WTC11 (cell line): Measurements from ENCODE around the gene SRD5A1. TPM values are rescaled to one million over a fixed set of nuclear protein-coding genes. Genes with fewer than 3 reads are reported as not detected.
A peak's percentile ranks its signal among the peaks of the same experiment; 100 is the strongest.

Experiments used
- ATAC-seq: fragments of 200-7000 bp; cut with Tn5 transposase; 2 replicates; pipeline ENCODE4 v1.10.0; 2021; ENCODE audit warnings: mild to moderate bottlenecking, moderate library complexity
- CTCF ChIA-PET: fragments of 300-600 bp; sonication (Branson Sonifier 250); formaldehyde crosslinking; loops from one replicate; lab custom pipeline; 2021; ENCODE audit warnings: antibody characterized with exemption; lab: Charles Lee
- POLR2A ChIA-PET: fragments of 350-600 bp; sonication (Branson Sonifier 250); formaldehyde crosslinking; loops from one replicate; lab custom pipeline; 2021; ENCODE audit warnings: antibody characterized with exemption; lab: Charles Lee
- DNase-seq: peaks from one replicate; pipeline ENCODE4 v3.0.0; 2021; ENCODE audit warnings: low spot score
- H3K27ac Mint-ChIP-seq: 2 replicates; pipeline ENCODE4 v1.8.0; 2021; ENCODE audit warnings: mixed read lengths
- H3K27me3 Mint-ChIP-seq: 2 replicates; pipeline ENCODE4 v1.8.0; 2021; ENCODE audit warnings: low read depth, mild to moderate bottlenecking, moderate library complexity, mixed read lengths
- H3K36me3 Mint-ChIP-seq: 2 replicates; pipeline ENCODE4 v1.8.0; 2021; ENCODE audit warnings: mixed read lengths
- H3K4me1 Mint-ChIP-seq: 2 replicates; pipeline ENCODE4 v1.8.0; 2022; ENCODE audit warnings: mixed read lengths
- H3K4me3 Mint-ChIP-seq: 2 replicates; pipeline ENCODE4 v1.8.0; 2021; ENCODE audit warnings: mild to moderate bottlenecking, moderate library complexity, mixed read lengths
- H3K9me3 Mint-ChIP-seq: 2 replicates; pipeline ENCODE4 v1.8.0; 2021; ENCODE audit warnings: mixed read lengths
- AR ChIP-seq: fragments of 250-450 bp; sonication (Bioruptor Pico); IDR thresholded peaks from 2 replicates; pipeline ENCODE4 v1.9.0; 2021; ENCODE audit warnings: mild to moderate bottlenecking
- ATF1 ChIP-seq: sonication (generic); formaldehyde crosslinking; IDR thresholded peaks from 2 replicates; pipeline ENCODE4 v1.8.1; 2023; ENCODE audit warnings: mild to moderate bottlenecking, moderate library complexity, missing genetic modification reagents
- ELF4 ChIP-seq: sonication (generic); formaldehyde crosslinking; IDR thresholded peaks from 2 replicates; pipeline ENCODE4 v1.8.1; 2022; ENCODE audit warnings: low read depth, mild to moderate bottlenecking, moderate library complexity, missing genetic modification reagents
- ESRRA ChIP-seq: sonication (generic); formaldehyde crosslinking; IDR thresholded peaks from 2 replicates; pipeline ENCODE4 v1.8.1; 2022; ENCODE audit warnings: mild to moderate bottlenecking, missing genetic modification reagents, borderline replicate concordance
- FOXJ3 ChIP-seq: sonication (generic); formaldehyde crosslinking; IDR thresholded peaks from 2 replicates; pipeline ENCODE4 v1.9.0; 2021; ENCODE audit warnings: missing genetic modification reagents, mild to moderate bottlenecking, borderline replicate concordance
- GABPB1 ChIP-seq: sonication (generic); formaldehyde crosslinking; IDR thresholded peaks from 2 replicates; pipeline ENCODE4 v1.8.1; 2023; ENCODE audit warnings: mild to moderate bottlenecking, missing genetic modification reagents
- GTF2I ChIP-seq: fragments of 250-450 bp; sonication (Bioruptor Pico); conservative IDR thresholded peaks from 2 replicates; pipeline ENCODE4 v1.4.0; 2021; ENCODE audit warnings: mild to moderate bottlenecking
- IRF2 ChIP-seq: sonication (generic); formaldehyde crosslinking; IDR thresholded peaks from 2 replicates; pipeline ENCODE4 v1.8.0; 2022; ENCODE audit warnings: low read depth, missing genetic modification reagents, borderline replicate concordance
- MAX ChIP-seq: sonication (generic); formaldehyde crosslinking; IDR thresholded peaks from 2 replicates; pipeline ENCODE4 v1.8.0; 2022; ENCODE audit warnings: mild to moderate bottlenecking, missing genetic modification reagents
- NFATC4 ChIP-seq: fragments of 250-450 bp; sonication (Bioruptor Pico); IDR thresholded peaks from 2 replicates; pipeline ENCODE4 v1.9.0; 2021; ENCODE audit warnings: mild to moderate bottlenecking
- NFE2L1 ChIP-seq: sonication (generic); formaldehyde crosslinking; IDR thresholded peaks from 2 replicates; pipeline ENCODE4 v1.8.1; 2023; ENCODE audit warnings: missing genetic modification reagents
- NFYB ChIP-seq: sonication (generic); formaldehyde crosslinking; conservative IDR thresholded peaks from 2 replicates; pipeline ENCODE4 v1.8.0; 2022; ENCODE audit warnings: low read depth, missing genetic modification reagents
- NR3C1 ChIP-seq: sonication (generic); formaldehyde crosslinking; conservative IDR thresholded peaks from 2 replicates; pipeline ENCODE4 v1.8.1; 2023; ENCODE audit warnings: low read depth, mild to moderate bottlenecking, missing genetic modification reagents
- SOX15 ChIP-seq: fragments of 250-450 bp; sonication (Bioruptor Pico); IDR thresholded peaks from 2 replicates; pipeline ENCODE4 v1.9.0; 2021; ENCODE audit warnings: mild to moderate bottlenecking
- SP1 ChIP-seq: sonication (generic); formaldehyde crosslinking; conservative IDR thresholded peaks from 2 replicates; pipeline ENCODE4 v1.8.1; 2022; ENCODE audit warnings: missing genetic modification reagents
- TEAD4 ChIP-seq: sonication (generic); formaldehyde crosslinking; IDR thresholded peaks from 2 replicates; pipeline ENCODE4 v1.8.0; 2022; ENCODE audit warnings: mild to moderate bottlenecking, missing genetic modification reagents
- ZBTB21 ChIP-seq: sonication (generic); formaldehyde crosslinking; IDR thresholded peaks from 2 replicates; pipeline ENCODE4 v1.8.1; 2023; ENCODE audit warnings: mild to moderate bottlenecking, missing genetic modification reagents, borderline replicate concordance
- ZBTB43 ChIP-seq: sonication (generic); formaldehyde crosslinking; IDR thresholded peaks from 2 replicates; pipeline ENCODE4 v1.8.1; 2023; ENCODE audit warnings: mild to moderate bottlenecking, missing genetic modification reagents
- ZNF138 ChIP-seq: sonication (generic); formaldehyde crosslinking; conservative IDR thresholded peaks from 2 replicates; pipeline ENCODE4 v1.8.1; 2022; ENCODE audit warnings: mild to moderate bottlenecking, moderate library complexity, missing genetic modification reagents
- ZNF263 ChIP-seq: sonication (generic); formaldehyde crosslinking; IDR thresholded peaks from 2 replicates; pipeline ENCODE4 v1.8.1; 2022; ENCODE audit warnings: low read depth, mild to moderate bottlenecking, moderate library complexity, missing genetic modification reagents
- ZNF281 ChIP-seq: sonication (generic); formaldehyde crosslinking; IDR thresholded peaks from 2 replicates; pipeline ENCODE4 v1.8.0; 2023; ENCODE audit warnings: mild to moderate bottlenecking, missing genetic modification reagents
- ZNF425 ChIP-seq: fragments of 250-450 bp; sonication (Bioruptor Pico); conservative IDR thresholded peaks from 2 replicates; pipeline ENCODE4 v1.9.0; 2021; ENCODE audit warnings: mild to moderate bottlenecking
- total RNA-seq: library from RNA; stranded (reverse); gene quantifications from 3 replicates; pipeline ENCODE4 v1.2.3, GENCODE V29; 2021

Gene SRD5A1
- total RNA-seq, 1 experiment from 2014 or later: 36.9 TPM

- TF ChIP-seq ZNF425 (CRISPR knock-in tag) (no peak), NFE2L1 (CRISPR knock-in tag) (no peak), FOXJ3 (CRISPR knock-in tag) (no peak), SOX15 (CRISPR knock-in tag) (no peak), ATF1 (CRISPR knock-in tag) (no peak)
These were observed 39.9 kb upstream of the SRD5A1 start (continued) for GRCh38 chr5:6593148-6594016.

- no peak for DNase-seq
- CTCF ChIA-PET: no interaction called here
- ATAC-seq: no peak
- Mint-ChIP-seq H3K27me3 (no peaks in the 10 kb centered on the region), H3K9me3 (peaks cover 5% of the 10 kb centered on the region), H3K27ac (no peak overlapping the region), H3K4me1 (no peaks in the 10 kb centered on the region; the same call in 1 of the 2 replicates), H3K36me3 (peaks cover 21% of the 10 kb centered on the region), H3K4me3 (no peak overlapping the region)
- POLR2A ChIA-PET: no interaction called here
- TF ChIP-seq ZNF263 (CRISPR knock-in tag): no peak
- TF ChIP-seq SOX15 (CRISPR knock-in tag): no peak
- no peak for TF ChIP-seq FOXJ3 (CRISPR knock-in tag)
- no peak for TF ChIP-seq GABPB1 (CRISPR knock-in tag)
- no peak for TF ChIP-seq AR (CRISPR knock-in tag)
- no peak for TF ChIP-seq TEAD4
- TF ChIP-seq ATF1 (CRISPR knock-in tag): no peak
These were observed 39.2 kb upstream of the SRD5A1 start for GRCh38 chr5:6594066-6594465.

GRCh38 chr5:6595405-6595804 is 37.8 kb upstream of the SRD5A1 start:
- POLR2A ChIA-PET: no interaction called here
- ATAC-seq (peak; percentile 42), DNase-seq (no peak)
- Mint-ChIP-seq H3K36me3 (peaks cover 31% of the 10 kb centered on the region), H3K4me1 (no peaks in the 10 kb centered on the region; the same call in 1 of the 2 replicates), H3K27ac (no peak overlapping the region; the same call in 1 of the 2 replicates), H3K9me3 (peaks cover 5% of the 10 kb centered on the region), H3K4me3 (no peak overlapping the region), H3K27me3 (no peaks in the 10 kb centered on the region)
- CTCF ChIA-PET: interaction anchor here (0.9 kb wide), 1 partner anchor 160 kb away, joined by 3 read pairs; no protein-coding TSS in a partner anchor
- TF ChIP-seq ZBTB43 (CRISPR knock-in tag) (no peak), ZBTB21 (no peak), ZNF138 (CRISPR knock-in tag) (no peak), NFATC4 (no peak), GTF2I (no peak), NFYB (CRISPR knock-in tag) (no peak), ESRRA (CRISPR knock-in tag) (no peak), MAX (CRISPR knock-in tag) (no peak), IRF2 (CRISPR knock-in tag) (no peak), ELF4 (no peak), NR3C1 (CRISPR knock-in tag) (no peak), SP1 (no peak), ZNF281 (CRISPR knock-in tag) (no peak)
